Measurements from ENCODE around the gene MYH14. TPM values are rescaled to one million over a fixed set of nuclear protein-coding genes. Genes with fewer than 3 reads are reported as not detected.
A peak's percentile ranks its signal among the peaks of the same experiment; 100 is the strongest.

The MYH14 gene
- total RNA-seq, 2 donors from 2014 or later = 506 to 509 TPM

GRCh38 chr19:50210425-50210824 lies 7.0 kb downstream of the MYH14 start:
- Histone ChIP-seq H3K4me3 (no peak overlapping the region), H3K27ac (no peak overlapping the region), H3K36me3 (peaks cover 4% of the 10 kb centered on the region), H3K4me1 (no peaks in the 10 kb centered on the region), H3K9ac (ENCODE audit: low read depth in 2 of 2, low read length in 2 of 2) (no peak overlapping the region), H3K27me3 (no peaks in the 10 kb centered on the region), H3K9me3 (no peaks in the 10 kb centered on the region)
- DNase-seq = no peak
- intact Hi-C loops (cut with DNase I) = no loop called here
- no peak for TF ChIP-seq CTCF (IDR thresholded peaks at IDR 0.05)

DNA sequence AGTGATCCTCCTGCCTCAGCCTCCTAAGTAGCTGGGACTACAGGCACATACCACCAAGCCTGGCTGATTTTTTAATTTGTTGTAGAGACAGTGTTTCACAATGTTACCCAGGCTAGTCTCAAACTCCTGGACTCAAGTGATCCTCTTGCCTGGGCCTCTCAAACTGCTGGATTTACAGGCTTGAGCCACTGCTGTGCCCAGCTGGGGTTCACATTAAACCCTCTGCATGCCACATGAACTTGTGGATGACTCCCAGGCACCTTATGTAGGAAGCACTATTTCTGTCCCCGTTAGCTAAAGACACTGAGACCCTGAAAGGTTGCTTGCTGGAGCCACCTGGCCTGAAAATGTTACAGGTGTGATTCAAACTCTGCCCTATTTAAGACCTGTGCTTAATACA lies 10.5 kb downstream of the MYH14 start:
- no peak for TF ChIP-seq CTCF (IDR thresholded peaks at IDR 0.05)

GRCh38 chr19:50214699-50215543 lies 11.5 kb downstream of the MYH14 start:
- H3K4me1 ChIP-seq = no peaks in the 10 kb centered on the region
- peak overlapping the region; percentile 19 for H3K27ac ChIP-seq
- H3K27me3 ChIP-seq = no peaks in the 10 kb centered on the region
- peaks cover 4% of the 10 kb centered on the region for H3K36me3 ChIP-seq
- peak overlapping the region; percentile 24 to 81 for H3K9ac ChIP-seq (ENCODE audit: low read depth in 2 of 2, low read length in 2 of 2)
- peak; percentile 88 for DNase-seq
- TF ChIP-seq CTCF (IDR thresholded peaks at IDR 0.05) = no peak
- no peaks in the 10 kb centered on the region for H3K9me3 ChIP-seq
- no peak overlapping the region for H3K4me3 ChIP-seq
- intact Hi-C loops (cut with DNase I) = no loop called here

More for the DNA sequence above, 10.5 kb downstream of the MYH14 start:
- no peaks in the 10 kb centered on the region for H3K4me1 ChIP-seq
- peak overlapping the region; percentile 19 for H3K27ac ChIP-seq
- H3K36me3 ChIP-seq = peaks cover 4% of the 10 kb centered on the region
- no peak overlapping the region for H3K4me3 ChIP-seq
- H3K9ac ChIP-seq (ENCODE audit: low read depth in 2 of 2, low read length in 2 of 2) = peak overlapping the region in 1 of 2 donors; percentile 81
- no peaks in the 10 kb centered on the region for H3K27me3 ChIP-seq
- DNase-seq = no peak
- H3K9me3 ChIP-seq = no peaks in the 10 kb centered on the region
- intact Hi-C loops (cut with DNase I) = no loop called here

- Histone ChIP-seq H3K4me3 (no peak overlapping the region), H3K9ac (ENCODE audit: low read depth in 2 of 2, low read length in 2 of 2) (peak overlapping the region in 1 of 2 donors; percentile 63), H3K27ac (no peak overlapping the region), H3K27me3 (no peaks in the 10 kb centered on the region), H3K36me3 (peaks cover 2% of the 10 kb centered on the region), H3K4me1 (no peaks in the 10 kb centered on the region), H3K9me3 (no peaks in the 10 kb centered on the region)
- DNase-seq = no peak
- TF ChIP-seq CTCF (IDR thresholded peaks at IDR 0.05) = no peak
- intact Hi-C loops (cut with DNase I) = no loop called here
Observed at GRCh38 chr19:50215820-50216219, 12.4 kb downstream of the MYH14 start.

DNA sequence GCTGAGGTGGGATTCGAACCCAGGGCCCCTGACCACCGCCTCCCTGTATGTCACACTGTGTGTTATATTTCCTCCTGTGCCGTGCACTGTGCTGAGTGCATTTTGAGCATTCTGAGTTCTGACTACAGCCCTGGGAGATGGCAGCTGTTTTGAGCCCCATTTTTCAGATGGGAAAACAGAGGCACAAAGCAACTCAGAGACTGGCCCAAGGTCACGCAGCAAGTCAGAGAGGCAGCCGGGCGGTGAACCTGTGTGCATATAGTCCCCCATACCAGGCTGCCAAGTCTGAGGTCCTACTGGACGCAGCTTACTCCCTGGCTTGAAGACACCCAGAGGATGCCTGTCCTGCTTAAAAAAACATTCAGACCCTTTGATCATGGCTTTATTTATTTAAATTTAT lies 17.7 kb downstream of the MYH14 start:
- H3K9me3 ChIP-seq = no peaks in the 10 kb centered on the region
- TF ChIP-seq CTCF (IDR thresholded peaks at IDR 0.05) = no peak
- no peak for DNase-seq
- no peaks in the 10 kb centered on the region for H3K36me3 ChIP-seq
- H3K27ac ChIP-seq = no peak overlapping the region
- intact Hi-C loops (cut with DNase I) = no loop called here
- H3K4me3 ChIP-seq = no peak overlapping the region
- no peaks in the 10 kb centered on the region for H3K27me3 ChIP-seq
- no peaks in the 10 kb centered on the region for H3K4me1 ChIP-seq
- H3K9ac ChIP-seq (ENCODE audit: low read depth in 2 of 2, low read length in 2 of 2) = no peak overlapping the region

Data from colonic mucosa (tissue), 4 donors.